ENCODE data around the gene SLC25A10. TPM values are rescaled to one million over a fixed set of nuclear protein-coding genes. Genes with fewer than 3 reads are reported as not detected.

Gene SLC25A10
- total RNA-seq, 2 experiments from 2014 or later = 4.6 TPM

GRCh38 chr17:81720267-81721071 is 8.4 kb downstream of the SLC25A10 start:
- CTCF ChIA-PET = no interaction called here
- Histone ChIP-seq H3K4me1 (ENCODE audit: insufficient read depth, low read length) (no peaks in the 10 kb centered on the region), H3K36me3 (ENCODE audit: insufficient read depth, low read length) (no peaks in the 10 kb centered on the region), H3K27ac (ENCODE audit: low read depth in 1 of 2, low read length in 2 of 2) (no peak overlapping the region), H3K9me3 (ENCODE audit: control insufficient read depth in 1 of 2, insufficient read depth in 1 of 2, low read length in 2 of 2) (no peaks in the 10 kb centered on the region), H3K27me3 (ENCODE audit: control insufficient read depth in 1 of 2, insufficient read depth in 2 of 2, low read length in 2 of 2) (peaks cover 0 to 5% of the 10 kb centered on the region in 2 experiments), H3K4me3 (ENCODE audit: low read length) (no peak overlapping the region)
- no peak overlapping the region for H3K4me3 Mint-ChIP-seq
- no peaks in the 10 kb centered on the region for H3K36me3 Mint-ChIP-seq (ENCODE audit: low read depth)
- H3K27ac Mint-ChIP-seq = no peak overlapping the region
- POLR2A ChIA-PET = no interaction called here
- no peak for DNase-seq
- no peak for ATAC-seq (ENCODE audit: poor library complexity)
- TF ChIP-seq CTCF (IDR thresholded peaks at IDR 0.05) = no peak
- H3K9me3 Mint-ChIP-seq = no peaks in the 10 kb centered on the region
- intact Hi-C loops (cut with DNase I, micrococcal nuclease) = no loop called here
- peaks cover 7% of the 10 kb centered on the region for H3K27me3 Mint-ChIP-seq
- no peaks in the 10 kb centered on the region for H3K4me1 Mint-ChIP-seq (ENCODE audit: low read depth)

GRCh38 chr17:81722184-81723120 is 10.4 kb downstream of the SLC25A10 start:
- POLR2A ChIA-PET = no interaction called here

More at GRCh38 chr17:81722184-81723120, 10.4 kb downstream of the SLC25A10 start:
- Histone ChIP-seq H3K9me3 (ENCODE audit: control insufficient read depth in 1 of 2, insufficient read depth in 1 of 2, low read length in 2 of 2) (no peaks in the 10 kb centered on the region), H3K27ac (ENCODE audit: low read depth in 1 of 2, low read length in 2 of 2) (no peak overlapping the region), H3K36me3 (ENCODE audit: insufficient read depth, low read length) (no peaks in the 10 kb centered on the region), H3K4me1 (ENCODE audit: insufficient read depth, low read length) (no peaks in the 10 kb centered on the region), H3K4me3 (ENCODE audit: low read length) (no peak overlapping the region), H3K27me3 (ENCODE audit: control insufficient read depth in 1 of 2, insufficient read depth in 2 of 2, low read length in 2 of 2) (peaks cover 0 to 5% of the 10 kb centered on the region in 2 experiments)
- no peaks in the 10 kb centered on the region for H3K9me3 Mint-ChIP-seq
- no peak for TF ChIP-seq CTCF (IDR thresholded peaks at IDR 0.05)
- no peak for ATAC-seq (ENCODE audit: poor library complexity)
- H3K27ac Mint-ChIP-seq = no peak overlapping the region
- no peak for DNase-seq
- no peaks in the 10 kb centered on the region for H3K36me3 Mint-ChIP-seq (ENCODE audit: low read depth)
- H3K4me3 Mint-ChIP-seq = no peak overlapping the region
- H3K4me1 Mint-ChIP-seq (ENCODE audit: low read depth) = no peaks in the 10 kb centered on the region
- CTCF ChIA-PET = no interaction called here
- peaks cover 15% of the 10 kb centered on the region for H3K27me3 Mint-ChIP-seq
- intact Hi-C loops (cut with DNase I, micrococcal nuclease) = no loop called here

All from CD4-positive, alpha-beta T cell (primary cell).